HG03521 (cell line): Measurements from ENCODE around the gene ZBTB40.

Experiments used
- ATAC-seq: cut with Tn5 transposase; IDR thresholded peaks from one replicate; pipeline ENCODE4 v1.9.1; 2021; ENCODE audit warnings: mild to moderate bottlenecking, moderate library complexity; ENCODE audit not compliant: unreplicated experiment

ZBTB40 gene

DNA sequence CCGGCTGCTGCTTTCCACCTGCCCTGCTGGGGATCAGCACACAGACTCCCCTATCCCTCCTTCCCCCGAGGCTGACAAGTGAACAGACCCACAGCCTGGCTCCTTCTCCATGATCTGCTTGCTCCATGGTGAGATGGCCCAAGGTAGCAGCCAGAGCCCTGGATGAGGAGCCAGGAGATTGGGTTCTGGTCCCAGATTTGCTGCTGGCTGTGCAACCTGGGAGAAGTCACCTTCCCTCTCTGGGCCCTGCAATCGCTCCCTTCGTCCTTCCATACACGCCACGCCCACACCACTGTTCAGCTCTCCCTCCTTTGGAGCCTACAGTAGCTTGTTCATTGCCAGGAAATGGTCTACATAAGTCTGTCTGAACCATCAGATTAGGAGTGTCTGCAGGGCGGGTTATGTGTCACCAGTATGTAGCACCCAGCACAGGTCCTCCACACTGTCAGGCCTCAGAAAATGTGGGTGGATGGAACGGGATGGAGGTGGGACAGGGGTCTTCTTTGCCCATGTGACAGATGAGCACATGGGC, 102.4 kb downstream of the ZBTB40 start:
- no peak for ATAC-seq

DNA sequence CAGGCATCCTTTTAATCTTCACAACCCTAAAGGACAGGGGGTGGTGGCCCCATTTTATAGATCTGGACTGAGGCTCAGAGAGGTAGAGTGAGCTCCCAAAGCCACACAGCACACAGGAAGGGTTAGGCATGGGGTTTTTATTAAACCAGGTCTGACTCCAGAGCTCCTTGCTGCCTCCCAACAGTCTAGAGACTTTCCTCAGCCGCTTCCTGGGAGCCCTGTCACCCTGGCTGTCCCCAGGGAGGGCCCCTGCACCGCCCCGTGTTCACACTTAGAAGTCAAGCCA, 103.7 kb downstream of the ZBTB40 start:
- ATAC-seq: no peak

DNA sequence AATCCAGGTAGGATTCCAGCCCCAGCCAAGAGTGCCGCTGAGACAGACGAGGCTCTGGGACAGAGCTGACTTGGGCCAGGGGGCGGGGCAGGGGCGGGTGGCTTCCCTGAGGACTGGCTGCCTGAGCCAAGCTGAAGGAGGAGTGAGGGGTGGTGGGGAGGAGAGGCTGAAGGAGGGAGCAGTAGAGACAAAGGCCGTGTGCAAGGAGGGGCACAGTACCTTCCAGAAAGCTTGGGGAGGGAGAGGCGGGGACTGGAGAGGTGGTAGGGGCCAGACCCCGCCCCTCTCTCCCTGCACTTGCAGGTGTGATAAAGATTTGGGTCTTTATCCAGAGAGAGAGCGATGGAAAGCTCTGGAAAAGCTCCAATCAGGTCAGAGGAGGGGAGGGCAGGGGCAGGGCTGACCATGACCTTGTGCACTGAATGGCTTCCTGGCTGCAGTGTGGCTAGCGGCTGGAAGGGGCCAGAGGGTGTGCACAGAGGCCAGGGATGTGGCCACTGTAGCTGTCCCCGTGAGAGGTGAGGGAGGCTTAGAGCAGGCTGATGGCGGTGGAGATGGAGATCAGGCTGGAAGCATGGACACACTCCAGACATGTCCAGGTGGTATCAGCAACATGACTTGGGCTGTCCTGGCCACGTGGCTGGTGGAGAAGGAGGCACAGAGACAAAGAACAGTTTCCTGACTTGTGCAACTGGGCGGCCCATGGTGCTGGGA, 104.9 kb downstream of the ZBTB40 start:
- ATAC-seq: no peak

DNA sequence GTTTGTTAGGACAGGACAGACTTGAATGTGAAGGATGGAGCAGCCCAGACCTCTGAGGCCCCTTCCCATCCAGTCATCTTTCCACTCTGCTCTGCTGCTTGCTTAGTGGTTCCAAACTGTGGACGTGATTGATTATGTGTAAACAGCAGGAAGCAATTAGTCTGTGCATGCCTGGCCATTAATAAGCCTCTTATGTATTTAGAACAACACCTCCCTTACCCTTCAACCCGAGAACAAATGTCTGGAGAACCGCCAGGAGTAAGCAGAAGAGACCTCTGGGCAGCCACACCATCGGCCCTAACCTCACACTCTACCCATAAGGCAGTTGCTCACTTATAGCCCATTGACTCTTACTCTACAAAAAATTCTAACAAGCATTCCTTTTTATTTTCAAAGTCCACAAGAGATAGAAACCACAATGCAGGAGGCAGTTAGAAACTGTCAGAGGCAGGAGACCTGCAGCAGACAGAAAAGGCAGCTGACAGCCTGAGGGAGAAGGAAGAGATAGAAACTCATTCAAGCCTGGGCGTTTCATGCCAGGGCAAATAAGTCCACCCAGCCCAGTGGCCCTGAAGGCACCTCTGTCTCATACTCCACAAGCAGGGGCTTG, 105.8 kb downstream of the ZBTB40 start:
- no peak for ATAC-seq

DNA sequence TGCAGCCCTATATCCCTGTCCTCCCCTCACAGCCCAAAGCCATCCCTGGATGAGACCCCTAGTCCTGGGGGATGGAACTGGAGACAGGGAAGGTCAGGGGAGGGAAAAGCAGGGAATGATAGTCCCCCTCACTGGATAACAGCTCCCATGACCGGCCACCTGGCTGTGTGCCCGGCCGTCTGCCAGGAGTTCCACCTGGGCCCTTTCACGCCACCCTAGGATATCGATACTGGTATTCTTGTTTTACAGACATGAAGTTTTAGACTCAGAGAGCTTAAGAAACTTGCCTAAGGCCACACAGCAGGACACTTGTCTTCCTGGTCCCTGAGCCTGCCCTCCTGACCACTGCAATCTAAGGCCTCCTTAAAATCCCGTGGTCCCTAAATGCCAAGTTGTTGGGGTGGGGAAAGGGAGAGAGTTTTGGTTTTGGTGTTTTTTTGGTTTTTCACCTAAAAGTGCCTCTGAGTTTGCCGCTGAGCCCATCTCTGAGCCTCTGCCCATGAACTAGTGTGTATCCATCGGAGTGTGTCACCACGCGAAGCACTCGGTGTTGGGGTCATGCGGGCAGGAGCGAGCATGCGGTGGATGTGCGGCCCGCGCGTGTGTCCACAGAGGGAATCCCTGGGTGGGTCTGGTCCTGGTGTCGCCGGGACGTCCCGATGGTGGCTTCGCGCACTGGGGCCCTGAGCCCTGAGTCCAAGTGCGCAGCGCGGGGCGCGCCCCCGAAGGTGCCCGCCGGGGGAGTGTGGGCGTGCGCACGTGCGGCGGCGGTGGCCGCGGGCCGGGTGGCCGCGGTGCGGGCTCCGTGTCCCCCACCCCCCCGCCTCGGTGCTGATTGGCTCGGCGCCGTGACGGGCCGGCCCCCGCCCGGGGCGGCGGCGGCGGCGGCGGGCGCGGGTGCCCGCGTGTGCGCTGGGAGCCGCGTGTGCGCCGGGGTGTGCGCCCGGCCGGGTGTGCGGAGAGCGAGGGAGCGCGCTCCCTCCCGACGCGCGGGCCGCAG, 111.2 kb downstream of the ZBTB40 start, which contains the start of gene EPHA8:
TSS of gene EPHA8 (plus strand) at position 906 of the 1,000 bp plus-strand sequence. CDS start 147 bp downstream, outside the sequence.
- no peak for ATAC-seq

DNA sequence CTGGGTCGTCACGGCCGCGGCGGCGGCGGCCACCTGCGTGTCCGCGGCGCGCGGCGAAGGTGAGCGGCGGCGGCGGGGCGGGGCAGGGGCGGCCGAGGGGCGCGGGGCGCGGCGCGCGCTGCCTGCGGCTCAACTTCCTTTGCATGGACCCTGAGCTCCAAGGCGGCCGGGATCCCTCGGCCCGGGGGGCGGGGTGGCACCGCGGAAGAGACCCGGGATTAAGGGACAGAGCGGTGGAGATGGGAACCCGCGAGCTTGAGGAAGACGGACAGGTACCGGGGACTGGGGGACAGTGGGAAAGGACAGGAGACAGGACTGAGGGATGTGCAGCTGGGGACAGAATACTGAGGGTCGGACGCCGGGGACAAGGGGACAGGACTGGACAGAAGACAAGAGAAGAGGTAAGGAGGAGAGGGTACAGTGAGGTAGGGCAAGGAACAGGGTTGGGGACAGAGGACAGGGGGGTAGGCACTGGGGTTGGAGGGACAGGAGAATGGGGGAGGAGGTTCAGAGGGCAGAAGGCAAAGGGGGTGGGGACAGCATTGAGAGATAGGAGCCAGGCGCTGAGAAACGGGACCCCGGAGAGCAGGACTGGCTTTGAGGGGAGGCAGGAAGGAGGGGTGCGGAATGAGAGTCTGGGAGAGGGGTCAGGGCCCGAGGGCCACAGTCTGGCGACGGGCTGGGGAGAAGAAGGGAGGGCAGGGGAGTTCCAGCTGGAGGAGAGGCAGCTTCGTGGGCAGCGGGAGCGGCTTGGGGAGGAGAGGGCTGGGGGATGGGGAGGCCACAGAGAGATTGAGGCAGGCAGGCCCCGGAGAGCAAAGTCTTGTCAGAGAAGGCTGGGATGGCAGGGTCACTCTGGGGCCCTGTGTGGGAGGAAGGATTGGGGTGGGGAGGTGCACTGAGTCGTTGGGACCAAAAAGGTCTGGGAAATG, 112.3 kb downstream of the ZBTB40 start:
- ATAC-seq: no peak

DNA sequence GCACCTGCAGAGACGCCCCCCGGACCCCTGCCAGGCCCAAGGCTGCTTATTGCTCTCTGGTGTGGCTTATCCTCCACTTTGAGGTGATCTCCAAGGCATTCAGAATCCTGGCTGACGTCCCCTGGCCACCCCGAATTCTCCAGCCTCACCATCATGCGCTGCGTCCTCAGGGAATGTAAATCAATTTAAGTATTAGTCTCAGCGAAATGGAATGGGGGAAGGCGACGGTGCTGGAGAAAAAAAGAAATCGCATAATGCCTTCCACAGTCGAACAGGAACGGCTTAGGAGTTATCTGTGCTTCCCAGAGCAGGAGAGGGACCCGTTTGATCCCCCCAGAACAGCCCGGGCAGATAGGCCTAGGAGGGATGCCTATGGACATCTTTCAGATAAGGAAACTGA, 114.5 kb downstream of the ZBTB40 start:
- ATAC-seq: no peak

DNA sequence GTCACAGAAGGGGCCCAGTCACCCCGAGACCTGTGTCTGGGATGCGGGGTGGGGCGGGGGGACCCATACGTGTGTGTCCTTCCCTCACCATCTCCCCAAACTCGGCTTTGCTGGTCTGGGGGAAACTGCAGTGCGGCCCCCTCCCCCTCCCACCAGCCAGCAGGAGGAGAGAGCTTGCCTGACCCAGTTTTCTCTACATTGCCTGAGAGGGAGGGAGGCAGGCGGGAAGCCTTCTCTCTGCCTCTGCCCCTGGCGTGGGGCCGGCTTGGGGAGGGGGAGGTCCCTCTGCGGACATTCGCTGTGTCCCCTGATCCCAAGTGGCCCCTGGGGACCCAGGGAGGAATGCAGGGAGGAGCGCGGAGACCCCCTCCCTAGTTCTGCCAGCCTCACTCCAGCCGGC, 115.5 kb downstream of the ZBTB40 start:
- ATAC-seq: no peak

DNA sequence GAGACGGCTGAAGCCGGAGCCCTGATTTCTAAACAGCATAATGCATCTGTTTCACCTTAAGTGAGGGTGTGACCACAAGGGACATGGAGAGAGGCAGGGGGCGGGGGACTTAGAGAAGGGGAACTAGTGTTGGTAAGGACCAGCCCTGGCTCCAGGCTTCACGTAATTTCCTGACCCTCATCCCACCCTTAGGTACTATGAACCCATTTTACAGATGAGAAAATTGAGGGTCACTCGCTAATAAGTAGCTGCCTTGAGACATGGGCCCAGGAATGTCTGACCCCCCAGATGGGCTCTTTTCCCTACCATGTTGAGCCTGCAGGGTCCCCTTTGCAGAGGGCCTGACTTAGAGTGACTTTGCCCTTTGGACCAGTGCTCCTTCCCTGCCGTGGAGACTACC, 116.3 kb downstream of the ZBTB40 start:
- no peak for ATAC-seq

DNA sequence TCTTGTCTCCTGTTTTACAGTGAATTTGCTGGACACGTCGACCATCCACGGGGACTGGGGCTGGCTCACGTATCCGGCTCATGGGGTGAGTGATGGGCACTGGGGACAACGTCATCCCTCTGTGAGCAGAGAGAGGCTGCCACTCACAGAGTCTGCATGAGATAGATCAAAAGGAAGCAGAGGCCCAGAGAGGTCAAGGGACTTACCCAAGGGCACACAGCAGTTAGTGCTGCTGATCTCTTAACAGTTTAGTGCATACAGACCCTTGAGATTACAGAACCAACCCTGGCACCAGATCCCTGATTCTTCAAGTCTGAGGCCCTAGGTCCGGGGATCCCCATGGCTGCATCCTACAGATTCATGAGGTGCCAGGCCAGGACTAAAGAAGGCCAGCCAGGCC, 117.6 kb downstream of the ZBTB40 start:
- ATAC-seq: no peak

DNA sequence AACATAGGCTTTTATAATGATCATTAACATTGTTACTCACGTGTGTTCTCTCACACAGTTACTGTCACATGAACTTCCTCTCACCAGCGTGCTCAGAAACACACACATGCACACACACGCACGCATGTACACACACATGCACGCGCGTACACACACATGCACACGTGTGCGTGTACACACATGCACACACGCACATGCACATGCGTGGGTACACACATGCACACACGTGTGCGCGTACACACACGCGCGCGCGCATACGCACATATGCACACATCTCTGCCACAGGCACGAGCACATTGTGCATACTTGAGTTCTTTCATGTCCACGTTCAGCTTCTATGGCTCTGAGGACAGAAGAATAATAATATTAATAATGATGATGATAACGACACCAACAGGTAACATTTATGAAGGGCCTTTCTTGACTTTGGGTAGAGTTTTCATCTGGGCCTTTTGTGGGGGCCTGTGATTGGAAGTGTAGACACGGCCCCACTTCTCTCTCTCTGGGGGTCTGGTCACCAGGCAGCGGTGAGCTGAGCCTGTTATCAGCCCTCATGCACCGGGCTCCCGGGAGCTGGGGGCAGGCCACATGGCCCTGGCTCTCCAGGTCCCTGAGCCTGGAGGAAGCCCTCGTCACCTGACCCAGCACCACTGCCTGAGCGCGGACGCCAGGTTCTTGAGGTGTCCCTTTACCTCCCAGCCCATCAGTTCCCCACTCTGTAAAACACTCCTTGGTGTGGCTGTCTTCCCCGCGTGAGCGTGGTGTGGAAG, 118.7 kb downstream of the ZBTB40 start:
- ATAC-seq: no peak

DNA sequence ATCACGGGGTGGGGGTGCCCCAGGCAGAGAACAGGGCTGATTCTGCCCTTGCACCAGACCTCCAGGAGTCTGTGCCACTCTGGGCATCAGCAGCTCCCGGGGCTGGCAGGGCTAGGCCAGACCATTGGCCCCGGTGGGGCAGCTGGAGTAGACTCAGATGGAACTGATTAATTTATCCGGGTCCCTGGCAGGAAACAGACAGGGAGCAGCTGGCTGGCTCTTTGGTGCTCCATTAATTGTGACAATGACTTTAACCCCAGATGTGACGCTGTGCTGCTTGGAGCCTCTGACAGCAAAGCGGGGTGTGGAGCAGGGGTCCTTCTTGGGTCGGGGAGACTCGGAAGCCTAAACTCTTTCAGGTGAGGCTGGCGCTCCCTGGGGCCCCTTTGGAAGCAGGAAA, 121.2 kb downstream of the ZBTB40 start:
- no peak for ATAC-seq

DNA sequence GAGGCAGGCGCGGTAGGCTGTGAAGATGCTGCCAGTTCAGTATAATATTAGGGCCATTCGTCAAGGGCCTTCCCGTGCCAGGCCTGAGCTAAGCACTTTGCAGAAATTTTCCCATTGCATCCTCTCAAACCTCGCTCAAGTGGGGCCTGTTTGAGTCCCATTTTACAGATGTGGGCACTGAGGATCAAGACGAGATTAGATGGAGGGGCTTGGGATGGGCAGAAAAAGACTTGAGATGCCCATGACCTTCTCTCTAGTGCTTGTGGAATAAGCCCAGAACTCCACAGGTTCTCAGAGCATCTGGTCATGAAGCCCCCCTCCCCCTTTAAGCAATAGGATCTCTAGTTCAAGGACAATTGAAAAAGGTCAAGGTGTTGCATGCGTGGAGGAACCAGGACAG, 121.6 kb downstream of the ZBTB40 start:
- no peak for ATAC-seq

DNA sequence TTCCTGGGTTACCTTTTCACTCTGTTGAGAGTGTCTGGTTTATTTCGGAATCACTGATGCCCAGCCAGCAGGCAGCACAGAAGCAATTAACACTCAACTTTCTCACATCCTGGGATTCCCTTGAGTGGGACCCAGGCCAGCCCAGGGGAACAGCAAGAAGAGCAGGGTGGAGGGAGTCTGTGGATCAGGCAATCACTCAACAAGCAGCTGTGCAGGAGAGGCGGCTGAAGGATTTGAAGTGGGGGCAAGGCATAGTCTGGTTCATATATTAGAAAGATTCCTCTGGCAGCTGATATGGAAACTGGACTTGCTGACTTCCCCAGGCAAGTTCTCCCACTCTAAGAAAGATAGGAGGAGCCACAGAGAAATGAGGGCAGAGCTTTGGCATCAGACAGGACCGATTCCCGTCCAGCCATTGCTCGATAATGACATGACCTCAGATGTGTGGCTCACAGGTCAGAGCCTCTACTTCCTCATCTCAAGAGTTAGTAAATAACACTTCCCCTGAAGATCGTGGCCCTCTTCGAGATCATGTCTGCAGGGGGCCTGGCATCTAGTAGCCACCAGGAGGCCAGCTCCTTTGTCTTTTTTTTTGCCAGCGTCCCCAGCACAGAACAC, 124.0 kb downstream of the ZBTB40 start:
- no peak for ATAC-seq

DNA sequence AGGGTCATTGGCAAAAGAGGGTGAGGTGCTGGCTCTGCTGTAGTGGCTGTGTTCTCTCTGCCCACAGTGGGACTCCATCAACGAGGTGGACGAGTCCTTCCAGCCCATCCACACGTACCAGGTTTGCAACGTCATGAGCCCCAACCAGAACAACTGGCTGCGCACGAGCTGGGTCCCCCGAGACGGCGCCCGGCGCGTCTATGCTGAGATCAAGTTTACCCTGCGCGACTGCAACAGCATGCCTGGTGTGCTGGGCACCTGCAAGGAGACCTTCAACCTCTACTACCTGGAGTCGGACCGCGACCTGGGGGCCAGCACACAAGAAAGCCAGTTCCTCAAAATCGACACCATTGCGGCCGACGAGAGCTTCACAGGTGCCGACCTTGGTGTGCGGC, 124.5 kb downstream of the ZBTB40 start:
- ATAC-seq: no peak

DNA sequence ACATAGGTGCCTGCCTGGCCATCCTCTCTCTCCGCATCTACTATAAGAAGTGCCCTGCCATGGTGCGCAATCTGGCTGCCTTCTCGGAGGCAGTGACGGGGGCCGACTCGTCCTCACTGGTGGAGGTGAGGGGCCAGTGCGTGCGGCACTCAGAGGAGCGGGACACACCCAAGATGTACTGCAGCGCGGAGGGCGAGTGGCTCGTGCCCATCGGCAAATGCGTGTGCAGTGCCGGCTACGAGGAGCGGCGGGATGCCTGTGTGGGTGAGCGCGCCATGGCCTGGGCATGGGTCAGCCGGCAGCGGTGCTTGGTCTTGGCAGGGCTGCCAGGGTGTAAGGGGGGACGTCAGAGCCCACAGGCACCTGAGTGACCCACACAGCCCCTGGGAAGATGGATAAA, 125.0 kb downstream of the ZBTB40 start:
- no peak for ATAC-seq

DNA sequence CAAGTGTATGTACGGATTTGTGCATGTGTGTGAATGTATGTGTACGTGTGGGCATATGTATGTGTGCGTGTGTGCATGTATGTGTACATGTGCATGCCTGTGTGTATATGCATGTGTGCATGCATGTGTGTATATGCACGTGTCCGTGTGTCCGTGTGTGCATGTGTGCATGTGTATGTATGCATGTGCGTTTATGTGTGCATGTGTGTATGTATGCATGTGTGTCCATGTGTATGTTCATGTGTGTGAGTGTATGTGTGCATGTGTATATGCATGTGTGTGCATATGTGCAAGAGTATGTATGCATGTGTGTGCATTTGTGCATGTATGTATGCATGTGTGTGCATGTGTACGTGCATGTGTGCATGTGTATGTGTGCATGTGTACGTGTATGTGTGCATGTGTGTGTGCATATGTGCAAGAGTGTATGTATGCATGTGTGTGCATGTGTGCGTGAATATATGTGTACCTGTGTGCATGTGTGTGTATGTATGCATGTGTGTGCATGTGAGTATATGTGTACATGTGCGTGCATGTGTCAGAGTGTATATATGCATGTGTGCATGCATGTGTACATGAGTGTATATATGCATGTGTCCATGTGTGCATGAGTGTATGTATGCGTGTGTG, 127.2 kb downstream of the ZBTB40 start:
- no peak for ATAC-seq

DNA sequence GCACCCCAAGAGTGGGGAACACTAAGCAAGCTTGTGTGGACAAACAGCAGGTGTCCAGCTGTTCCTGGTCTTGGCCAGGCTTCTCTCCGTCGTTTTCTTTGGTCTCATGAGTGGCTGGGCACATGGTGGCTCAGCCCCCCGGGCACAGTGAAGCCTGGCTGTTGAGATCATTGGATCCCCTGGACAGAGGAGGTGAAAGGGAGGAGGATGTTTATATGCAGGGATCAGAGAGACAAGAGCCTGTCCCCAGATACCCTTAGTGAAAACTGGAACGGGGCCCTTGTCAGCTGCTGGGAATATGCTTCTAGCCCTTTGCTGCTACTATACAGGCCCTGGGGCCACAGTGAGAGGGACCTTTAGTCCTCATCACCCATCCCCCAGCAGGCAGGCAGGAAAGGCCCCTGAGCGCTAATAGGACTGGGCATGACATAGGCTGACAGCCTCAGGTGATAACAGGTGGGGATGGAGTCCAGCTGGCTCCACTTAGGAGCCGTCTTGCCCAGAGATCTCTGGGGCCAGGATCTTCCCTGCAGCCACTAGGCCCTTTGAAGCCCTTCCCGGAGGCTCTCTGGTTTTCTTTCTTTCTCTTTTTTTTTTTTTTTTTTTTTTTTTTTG, 128.0 kb downstream of the ZBTB40 start:
- ATAC-seq: no peak
